Osteocyte (in vitro differentiated cells): Measurements from ENCODE around the gene ARHGAP30. TPM values are rescaled to one million over a fixed set of nuclear protein-coding genes. Genes with fewer than 3 reads are reported as not detected.
A peak's percentile ranks its signal among the peaks of the same experiment; 100 is the strongest.
"Not testable (repeated sequence)": the region's sequence is repeated elsewhere in the genome, so short reads cannot be mapped to it uniquely, and the experiment has no call there.

Experiments
- DNase-seq: peaks from one replicate; pipeline ENCODE4 v3.0.0; 2021; ENCODE audit warnings: mixed read lengths; ENCODE audit not compliant: unreplicated experiment; ENCODE audit errors: extremely low spot score
- H3K27ac Mint-ChIP-seq: one replicate; pipeline ENCODE4 v1.8.0; 2021; ENCODE audit warnings: mild to moderate bottlenecking, mixed read lengths; ENCODE audit not compliant: unreplicated experiment
- H3K27me3 Mint-ChIP-seq: one replicate; pipeline ENCODE4 v1.8.0; 2021; ENCODE audit warnings: mixed read lengths; ENCODE audit not compliant: unreplicated experiment
- H3K36me3 Mint-ChIP-seq: one replicate; pipeline ENCODE4 v1.8.0; 2021; ENCODE audit warnings: mixed read lengths; ENCODE audit not compliant: unreplicated experiment
- H3K4me1 Mint-ChIP-seq: one replicate; pipeline ENCODE4 v1.8.0; 2021; ENCODE audit warnings: mixed read lengths; ENCODE audit not compliant: unreplicated experiment
- H3K4me3 Mint-ChIP-seq: one replicate; pipeline ENCODE4 v1.8.0; 2021; ENCODE audit warnings: mild to moderate bottlenecking, moderate library complexity, mixed read lengths; ENCODE audit not compliant: unreplicated experiment
- H3K9me3 Mint-ChIP-seq: one replicate; pipeline ENCODE4 v1.8.0; 2021; ENCODE audit warnings: mixed read lengths; ENCODE audit not compliant: unreplicated experiment
- long read RNA-seq: library from polyadenylated mRNA; unstranded; transcript quantifications from one replicate; pipeline ENCODE4 v2.0.0, GENCODE V29; 2021
- total RNA-seq: library from RNA; stranded (reverse); gene quantifications from 2 replicates; pipeline ENCODE4 v1.2.1, GENCODE V29; 2021
- TF ChIP-seq, protein P1 (sequence below): fragments of 200-600 bp; sonication (generic); IDR thresholded peaks from 2 replicates; pipeline ENCODE4 v1.5.0; 2021; ENCODE audit warnings: antibody characterized with exemption, mild to moderate bottlenecking, moderate library complexity

The ARHGAP30 gene, protein sequence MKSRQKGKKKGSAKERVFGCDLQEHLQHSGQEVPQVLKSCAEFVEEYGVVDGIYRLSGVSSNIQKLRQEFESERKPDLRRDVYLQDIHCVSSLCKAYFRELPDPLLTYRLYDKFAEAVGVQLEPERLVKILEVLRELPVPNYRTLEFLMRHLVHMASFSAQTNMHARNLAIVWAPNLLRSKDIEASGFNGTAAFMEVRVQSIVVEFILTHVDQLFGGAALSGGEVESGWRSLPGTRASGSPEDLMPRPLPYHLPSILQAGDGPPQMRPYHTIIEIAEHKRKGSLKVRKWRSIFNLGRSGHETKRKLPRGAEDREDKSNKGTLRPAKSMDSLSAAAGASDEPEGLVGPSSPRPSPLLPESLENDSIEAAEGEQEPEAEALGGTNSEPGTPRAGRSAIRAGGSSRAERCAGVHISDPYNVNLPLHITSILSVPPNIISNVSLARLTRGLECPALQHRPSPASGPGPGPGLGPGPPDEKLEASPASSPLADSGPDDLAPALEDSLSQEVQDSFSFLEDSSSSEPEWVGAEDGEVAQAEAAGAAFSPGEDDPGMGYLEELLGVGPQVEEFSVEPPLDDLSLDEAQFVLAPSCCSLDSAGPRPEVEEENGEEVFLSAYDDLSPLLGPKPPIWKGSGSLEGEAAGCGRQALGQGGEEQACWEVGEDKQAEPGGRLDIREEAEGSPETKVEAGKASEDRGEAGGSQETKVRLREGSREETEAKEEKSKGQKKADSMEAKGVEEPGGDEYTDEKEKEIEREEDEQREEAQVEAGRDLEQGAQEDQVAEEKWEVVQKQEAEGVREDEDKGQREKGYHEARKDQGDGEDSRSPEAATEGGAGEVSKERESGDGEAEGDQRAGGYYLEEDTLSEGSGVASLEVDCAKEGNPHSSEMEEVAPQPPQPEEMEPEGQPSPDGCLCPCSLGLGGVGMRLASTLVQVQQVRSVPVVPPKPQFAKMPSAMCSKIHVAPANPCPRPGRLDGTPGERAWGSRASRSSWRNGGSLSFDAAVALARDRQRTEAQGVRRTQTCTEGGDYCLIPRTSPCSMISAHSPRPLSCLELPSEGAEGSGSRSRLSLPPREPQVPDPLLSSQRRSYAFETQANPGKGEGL
- not detected in 2 replicates for total RNA-seq
- long read RNA-seq: 0 reads

DNA sequence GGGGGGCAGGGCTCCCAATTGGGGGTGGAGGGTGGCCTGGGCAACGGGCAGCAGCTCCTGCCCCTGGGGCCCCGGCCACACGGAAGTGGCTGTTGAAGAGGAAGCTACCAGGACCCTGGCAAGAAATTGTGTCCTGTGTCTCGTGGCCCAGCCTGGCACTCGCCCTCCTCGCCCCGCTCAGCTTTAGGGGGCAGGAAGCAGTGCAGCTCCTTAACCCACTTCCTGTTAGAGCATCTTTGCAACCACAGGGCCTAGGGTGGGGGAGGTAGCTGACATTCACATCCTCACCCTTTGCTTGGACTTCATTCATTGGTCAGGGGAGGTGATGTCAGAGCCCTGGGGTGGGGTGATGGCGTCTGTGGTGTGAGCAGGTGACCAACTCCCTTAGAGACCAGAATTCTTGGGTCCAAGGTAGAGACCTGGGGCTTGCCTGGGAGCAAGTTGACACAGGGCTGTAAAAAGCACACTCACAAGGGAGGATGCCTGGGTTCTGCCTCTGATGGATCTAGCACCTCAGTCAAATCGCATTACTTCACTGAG is at the start of gene ARHGAP30:
TSS of gene ARHGAP30 (minus strand) at position 161 of the 540 bp plus-strand sequence. CDS start 267 bp downstream, outside the sequence.
- H3K27me3 Mint-ChIP-seq: peaks cover 7% of the 10 kb centered on the region
- no peak for DNase-seq
- TF ChIP-seq, protein P1, sequence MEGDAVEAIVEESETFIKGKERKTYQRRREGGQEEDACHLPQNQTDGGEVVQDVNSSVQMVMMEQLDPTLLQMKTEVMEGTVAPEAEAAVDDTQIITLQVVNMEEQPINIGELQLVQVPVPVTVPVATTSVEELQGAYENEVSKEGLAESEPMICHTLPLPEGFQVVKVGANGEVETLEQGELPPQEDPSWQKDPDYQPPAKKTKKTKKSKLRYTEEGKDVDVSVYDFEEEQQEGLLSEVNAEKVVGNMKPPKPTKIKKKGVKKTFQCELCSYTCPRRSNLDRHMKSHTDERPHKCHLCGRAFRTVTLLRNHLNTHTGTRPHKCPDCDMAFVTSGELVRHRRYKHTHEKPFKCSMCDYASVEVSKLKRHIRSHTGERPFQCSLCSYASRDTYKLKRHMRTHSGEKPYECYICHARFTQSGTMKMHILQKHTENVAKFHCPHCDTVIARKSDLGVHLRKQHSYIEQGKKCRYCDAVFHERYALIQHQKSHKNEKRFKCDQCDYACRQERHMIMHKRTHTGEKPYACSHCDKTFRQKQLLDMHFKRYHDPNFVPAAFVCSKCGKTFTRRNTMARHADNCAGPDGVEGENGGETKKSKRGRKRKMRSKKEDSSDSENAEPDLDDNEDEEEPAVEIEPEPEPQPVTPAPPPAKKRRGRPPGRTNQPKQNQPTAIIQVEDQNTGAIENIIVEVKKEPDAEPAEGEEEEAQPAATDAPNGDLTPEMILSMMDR: no peak
- H3K4me1 Mint-ChIP-seq: no peaks in the 10 kb centered on the region
- H3K36me3 Mint-ChIP-seq: no peaks in the 10 kb centered on the region
- H3K4me3 Mint-ChIP-seq: no peak within 1 kb of the TSS
- no peaks in the 10 kb centered on the region for H3K9me3 Mint-ChIP-seq
- H3K27ac Mint-ChIP-seq: no peak within 1 kb of the TSS

DNA sequence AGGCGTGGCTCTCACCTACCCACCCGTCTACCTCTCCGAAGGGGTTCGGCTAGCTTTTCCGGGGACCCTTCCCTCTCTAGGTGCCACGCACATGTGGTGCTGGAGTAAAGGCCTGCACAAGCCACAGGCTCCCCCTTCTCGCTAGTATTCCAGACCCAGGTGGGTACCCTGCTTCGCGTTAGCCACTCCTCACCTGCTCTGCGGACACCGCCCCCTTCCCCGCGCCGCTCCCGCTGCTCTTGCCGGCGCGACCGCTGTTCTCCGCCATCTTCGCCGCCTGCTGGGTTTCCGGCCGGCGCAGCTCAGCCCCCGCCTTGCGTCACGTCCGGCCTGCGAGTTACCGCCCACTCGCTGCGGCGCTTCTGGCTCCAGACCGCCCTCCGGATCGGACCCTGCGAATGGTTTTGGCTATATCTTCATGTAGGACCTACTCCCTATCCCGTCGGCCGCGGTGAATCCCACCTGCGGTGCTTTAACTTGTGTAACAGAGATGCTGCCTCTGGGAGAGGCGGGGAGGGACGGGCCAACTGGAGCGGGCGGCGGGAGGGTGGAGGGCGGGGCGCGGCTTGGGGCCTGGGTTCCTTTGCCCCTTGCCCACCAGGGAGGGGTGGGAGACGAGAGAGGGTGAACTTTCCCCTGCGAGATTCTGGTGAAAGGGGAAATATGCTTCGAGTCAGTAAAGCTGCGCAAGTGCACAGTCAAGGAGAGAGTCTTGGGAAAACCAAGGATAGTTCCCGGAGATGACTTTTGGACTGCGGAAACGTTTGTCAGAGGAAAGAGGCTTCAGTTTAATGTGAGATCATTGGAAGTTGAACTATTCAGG is 48.3 kb upstream of the ARHGAP30 start, which contains the start of the genes NIT1 and PFDN2:
TSS of gene NIT1 (plus strand) at position 347 of the 823 bp plus-strand sequence. CDS start at position 419, 72 bp downstream.
TSS of gene PFDN2 (minus strand) at position 279 of the 823 bp plus-strand sequence. CDS start at position 268, 11 bp downstream.
- Mint-ChIP-seq H3K4me3 (peak within 1 kb of the TSS; percentile 94), H3K4me1 (peaks cover 48% of the 10 kb centered on the region), H3K27me3 (no peaks in the 10 kb centered on the region), H3K27ac (peak within 1 kb of the TSS; percentile 94), H3K9me3 (no peaks in the 10 kb centered on the region), H3K36me3 (peaks cover 25% of the 10 kb centered on the region)
- TF ChIP-seq, protein P1: no peak
- peak; percentile 94 for DNase-seq

DNA sequence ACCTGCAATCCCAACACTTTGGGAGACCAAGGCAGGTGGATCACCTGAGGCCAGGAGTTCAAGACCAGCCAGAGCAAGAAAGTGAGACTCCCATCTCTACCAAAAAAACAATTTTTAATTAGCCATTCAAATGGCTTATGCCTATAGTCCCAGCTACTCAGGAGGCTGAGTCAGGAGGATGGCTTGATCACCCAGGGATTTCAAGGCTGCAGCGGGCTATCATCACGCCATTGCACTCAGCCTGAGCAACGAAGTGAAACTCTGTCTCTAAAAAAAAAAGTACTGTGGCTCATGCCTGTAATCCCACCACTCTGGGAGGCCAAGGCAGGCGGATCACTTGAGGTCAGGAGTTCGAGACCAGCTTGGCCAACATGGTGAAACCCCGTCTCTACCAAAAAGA is 46.3 kb upstream of the ARHGAP30 start:
- not testable (repeated sequence) for H3K27me3 Mint-ChIP-seq, DNase-seq, H3K9me3 Mint-ChIP-seq, H3K36me3 Mint-ChIP-seq, H3K27ac Mint-ChIP-seq
- Mint-ChIP-seq H3K4me1 (peaks cover 48% of the 10 kb centered on the region), H3K4me3 (peak overlapping the region; percentile 94)

DNA sequence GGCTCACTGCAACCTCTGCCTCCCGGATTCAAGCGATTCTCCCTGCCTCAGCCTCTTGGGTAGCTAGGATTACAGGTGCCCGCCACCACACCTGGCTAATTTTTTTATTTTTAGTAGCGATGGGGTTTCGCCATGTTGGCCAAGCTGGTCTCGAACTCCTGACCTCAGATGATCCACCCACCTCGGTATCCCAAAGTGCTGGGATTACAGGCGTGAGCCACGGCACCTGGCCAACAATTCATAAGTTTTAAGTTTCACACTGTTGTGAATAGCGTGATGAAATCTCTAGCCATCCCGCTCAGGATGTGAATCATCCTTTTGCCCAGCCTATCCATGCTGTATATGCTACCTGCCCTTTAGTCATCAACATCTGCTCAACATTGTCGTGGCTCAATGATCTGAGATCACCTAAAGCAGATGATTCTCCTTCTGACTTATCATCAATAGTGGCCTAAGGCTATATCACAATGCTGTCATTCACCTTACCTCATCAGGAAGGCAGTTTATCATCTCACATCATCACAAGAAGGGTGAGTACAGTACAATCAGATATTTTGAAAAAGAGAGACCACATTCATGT is 45.5 kb upstream of the ARHGAP30 start:
- Mint-ChIP-seq H3K27ac (no peak overlapping the region), H3K27me3 (no peaks in the 10 kb centered on the region), H3K4me1 (peaks cover 48% of the 10 kb centered on the region), H3K9me3 (no peaks in the 10 kb centered on the region), H3K4me3 (no peak overlapping the region), H3K36me3 (peaks cover 6% of the 10 kb centered on the region)
- DNase-seq: no peak
- TF ChIP-seq, protein P1: no peak
